PC-3 (cell line): ENCODE measurements around the gene RTF2. TPM values are rescaled to one million over a fixed set of nuclear protein-coding genes. Genes with fewer than 3 reads are reported as not detected.

Source experiments
- ATAC-seq: fragments of 200-7000 bp; cut with Tn5 transposase; 2 replicates; pipeline ENCODE4 v1.9.1; 2020; ENCODE audit warnings: mild to moderate bottlenecking, moderate library complexity
- Bru-seq: library from RNA; stranded (reverse); fragments of 400-500 nt; gene quantifications from one replicate; lab custom pipeline; 2021; lab: Mats Ljungman, UMichigan
- BruChase-seq, 2 experiments: library from RNA; stranded (reverse); fragments of 400-500 nt; gene quantifications; one replicate each; lab custom pipeline; 2021; lab: Mats Ljungman, UMichigan
- BruUV-seq: library from RNA; stranded (reverse); fragments of 400-500 nt; replicated peaks from 2 replicates; lab custom pipeline; 2021; lab: Mats Ljungman, UMichigan
- CTCF ChIA-PET: fragments of 300-600 bp; sonication (Branson Sonifier 250); formaldehyde crosslinking; loops from one replicate; lab custom pipeline; 2022; ENCODE audit warnings: antibody characterized with exemption; lab: Charles Lee
- POLR2A ChIA-PET: fragments of 300-600 bp; sonication (Branson Sonifier 250); formaldehyde crosslinking; loops from one replicate; lab custom pipeline; 2022; ENCODE audit warnings: antibody characterized with exemption; ENCODE audit not compliant: unreplicated experiment; lab: Charles Lee
- DNase-seq: peaks from one replicate; pipeline ENCODE4 v3.0.0-alpha.2; 2015
- H2AFZ ChIP-seq: fragments of 300-600 bp; sonication (generic); 2 replicates; pipeline ENCODE4 v1.6.0; 2016; ENCODE audit warnings: antibody characterized with exemption, low read length
- H3F3A ChIP-seq: fragments of 300-600 bp; sonication (generic); one replicate; pipeline ENCODE4 v1.6.0; 2017; ENCODE audit warnings: antibody characterized with exemption, low read length, control low read depth, mild to moderate bottlenecking; ENCODE audit not compliant: unreplicated experiment
- H3K27ac ChIP-seq: fragments of 300-600 bp; sonication (generic); 2 replicates; pipeline ENCODE4 v1.5.1; 2016; ENCODE audit warnings: mild to moderate bottlenecking, low read length
- H3K27me3 ChIP-seq: fragments of 300-600 bp; sonication (generic); 2 replicates; pipeline ENCODE4 v1.6.1; 2016; ENCODE audit warnings: low read length, mixed read lengths
- H3K36me3 ChIP-seq: fragments of 300-600 bp; sonication (generic); 2 replicates; pipeline ENCODE4 v1.6.1; 2016; ENCODE audit warnings: low read depth, mixed run types, low read length, mixed read lengths
- H3K4me1 ChIP-seq: fragments of 300-600 bp; sonication (generic); 2 replicates; pipeline ENCODE4 v1.5.1; 2016; ENCODE audit warnings: low read length; ENCODE audit not compliant: insufficient read depth
- H3K4me2 ChIP-seq: fragments of 300-600 bp; sonication (generic); 2 replicates; pipeline ENCODE4 v1.6.0; 2016; ENCODE audit warnings: low read length
- H3K4me3 ChIP-seq: fragments of 300-600 bp; sonication (generic); 2 replicates; pipeline ENCODE4 v1.5.1; 2016; ENCODE audit warnings: mild to moderate bottlenecking, low read length, mixed read lengths
- H3K79me2 ChIP-seq: fragments of 300-600 bp; sonication (generic); 2 replicates; pipeline ENCODE4 v1.6.1; 2017; ENCODE audit warnings: low read length, mixed read lengths
- H3K9ac ChIP-seq: fragments of 300-600 bp; sonication (generic); 2 replicates; pipeline ENCODE4 v1.6.0; 2016; ENCODE audit warnings: mild to moderate bottlenecking, low read length
- H3K9me2 ChIP-seq: fragments of 300-600 bp; sonication (generic); replicated peaks from 2 replicates; pipeline ENCODE4 v1.6.1; 2016; ENCODE audit warnings: mixed run types, low read length, mixed read lengths
- H3K9me3 ChIP-seq: fragments of 300-600 bp; sonication (generic); 2 replicates; pipeline ENCODE4 v1.6.1; 2016; ENCODE audit warnings: low read length, mixed read lengths
- H4K20me1 ChIP-seq: fragments of 300-600 bp; sonication (generic); 2 replicates; pipeline ENCODE4 v1.6.1; 2016; ENCODE audit warnings: low read length, mixed read lengths
- EZH2 ChIP-seq: fragments of 300-600 bp; sonication (generic); IDR thresholded peaks from one replicate; pipeline ENCODE4 v1.6.1; 2017; ENCODE audit warnings: antibody characterized with exemption, mild to moderate bottlenecking, low read length; ENCODE audit not compliant: unreplicated experiment
- EZH2phosphoT487 ChIP-seq: fragments of 300-600 bp; sonication (generic); IDR thresholded peaks from 2 replicates; pipeline ENCODE4 v1.6.1; 2018; ENCODE audit warnings: mild to moderate bottlenecking, antibody characterized with exemption, low read length, borderline replicate concordance
- intact Hi-C: fragments of 100-400 bp; cut with micrococcal nuclease; formaldehyde crosslinking; loops from 2 replicates; pipeline ENCODE4 v1.9.0; 2023
- long read RNA-seq: library from polyadenylated mRNA; unstranded; transcript quantifications from one replicate; pipeline ENCODE4 v2.0.0, GENCODE V29; 2021; ENCODE audit not compliant: unreplicated experiment
- total RNA-seq: library from RNA; depleted of rRNA; stranded (reverse); fragments of >200 nt; gene quantifications from 2 replicates; pipeline ENCODE4 v1.2.3, GENCODE V29; 2014; rRNA removed
- TF ChIP-seq, protein P1 (sequence below): fragments of 300-600 bp; sonication (generic); conservative IDR thresholded peaks from 2 replicates; pipeline ENCODE4 v1.5.1; 2017; ENCODE audit warnings: antibody characterized with exemption, low read depth, mild to moderate bottlenecking, low read length

The RTF2 gene, protein sequence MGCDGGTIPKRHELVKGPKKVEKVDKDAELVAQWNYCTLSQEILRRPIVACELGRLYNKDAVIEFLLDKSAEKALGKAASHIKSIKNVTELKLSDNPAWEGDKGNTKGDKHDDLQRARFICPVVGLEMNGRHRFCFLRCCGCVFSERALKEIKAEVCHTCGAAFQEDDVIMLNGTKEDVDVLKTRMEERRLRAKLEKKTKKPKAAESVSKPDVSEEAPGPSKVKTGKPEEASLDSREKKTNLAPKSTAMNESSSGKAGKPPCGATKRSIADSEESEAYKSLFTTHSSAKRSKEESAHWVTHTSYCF
- total RNA-seq (122 and 149 TPM in 2 replicates), Bru-seq, nascent RNA (percentile 88 among the genes with signal in this experiment), BruChase-seq, experiment 1, labeled RNA remaining after a 6-hour chase (percentile 85 among the genes with signal in this experiment), BruChase-seq, experiment 2, labeled RNA remaining after a 2-hour chase (percentile 85 among the genes with signal in this experiment)
- long read RNA-seq, transcript RTF2-202 (9 exons, 2,212 nt) = major isoform, 313 of 350 reads
- long read RNA-seq, partial matches to known transcripts = 27 of 350 reads
- long read RNA-seq, other reads (novel, unspliced or antisense) = 7 of 350 reads

DNA sequence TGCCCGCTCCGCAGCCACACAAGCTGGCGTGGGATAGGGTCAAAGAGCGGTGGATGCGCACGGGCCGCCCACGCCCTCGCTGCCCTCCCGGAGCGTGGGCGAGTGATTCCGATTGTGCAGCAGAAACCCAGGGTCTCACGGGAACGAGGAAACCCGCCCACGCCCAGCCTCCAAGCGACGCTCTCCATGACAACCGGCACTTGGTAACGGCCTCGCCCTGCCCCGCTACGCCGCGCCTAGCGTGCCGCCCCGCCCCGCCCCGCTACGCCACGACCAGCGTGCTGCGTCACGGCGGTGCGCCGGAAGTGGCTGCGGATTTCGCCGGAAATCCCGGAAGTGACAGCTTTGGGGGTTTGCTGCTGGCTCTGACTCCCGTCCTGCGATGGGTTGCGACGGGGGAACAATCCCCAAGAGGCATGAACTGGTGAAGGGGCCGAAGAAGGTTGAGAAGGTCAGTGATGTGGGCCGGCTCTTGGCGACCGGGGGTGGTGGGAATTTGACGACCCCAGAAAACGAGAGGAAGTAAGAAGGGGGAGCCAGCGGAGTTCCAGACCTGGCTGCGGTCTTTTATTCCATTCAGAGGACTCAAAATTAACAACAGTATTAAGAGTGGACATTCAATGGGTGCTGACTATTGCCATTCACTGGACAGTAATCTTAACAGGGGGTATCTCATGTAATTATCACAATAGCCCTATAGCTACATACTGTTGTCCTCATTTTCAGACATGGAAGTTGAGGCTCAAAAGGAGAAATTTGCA lies at the start of gene RTF2:
Gene RTF2, plus strand, starts transcription at position 312 of the 761 bp plus-strand sequence. Its CDS starts 71 bp downstream, at position 383.
- ATAC-seq (peak; percentile 100), DNase-seq (peak; percentile 97)
- Histone ChIP-seq H4K20me1 (0 out of 2 replicates have a peak, but pooled peaks cover 4% of the 10 kb centered on the region), H3K9ac (peak within 1 kb of the TSS; percentile 89), H3K9me2 (no peaks in the 10 kb centered on the region), H3K27me3 (peaks cover 3% of the 10 kb centered on the region), H3K9me3 (no peaks in the 10 kb centered on the region), H3F3A (no peaks in the 10 kb centered on the region), H3K79me2 (peaks cover 35% of the 10 kb centered on the region), H3K36me3 (peaks cover 8% of the 10 kb centered on the region; the same call in 1 of the 2 replicates), H3K4me3 (peak within 1 kb of the TSS; percentile 88), H3K4me1 (peaks cover 17% of the 10 kb centered on the region), H2AFZ (peak within 1 kb of the TSS; percentile 98), H3K27ac (no peak within 1 kb of the TSS), H3K4me2 (peak within 1 kb of the TSS; percentile 85)
- ChIA-PET CTCF (no interaction called here), POLR2A (no interaction called here)
- intact Hi-C loops = loop anchor here (2.0 kb wide), 2 partner anchors 68 to 110 kb away; partner anchors contain the start of gene FAM210B
- BruUV-seq = TSS peak; percentile 75
- TF ChIP-seq EZH2 = no peak
- no peak for TF ChIP-seq EZH2phosphoT487
- TF ChIP-seq, protein P1, sequence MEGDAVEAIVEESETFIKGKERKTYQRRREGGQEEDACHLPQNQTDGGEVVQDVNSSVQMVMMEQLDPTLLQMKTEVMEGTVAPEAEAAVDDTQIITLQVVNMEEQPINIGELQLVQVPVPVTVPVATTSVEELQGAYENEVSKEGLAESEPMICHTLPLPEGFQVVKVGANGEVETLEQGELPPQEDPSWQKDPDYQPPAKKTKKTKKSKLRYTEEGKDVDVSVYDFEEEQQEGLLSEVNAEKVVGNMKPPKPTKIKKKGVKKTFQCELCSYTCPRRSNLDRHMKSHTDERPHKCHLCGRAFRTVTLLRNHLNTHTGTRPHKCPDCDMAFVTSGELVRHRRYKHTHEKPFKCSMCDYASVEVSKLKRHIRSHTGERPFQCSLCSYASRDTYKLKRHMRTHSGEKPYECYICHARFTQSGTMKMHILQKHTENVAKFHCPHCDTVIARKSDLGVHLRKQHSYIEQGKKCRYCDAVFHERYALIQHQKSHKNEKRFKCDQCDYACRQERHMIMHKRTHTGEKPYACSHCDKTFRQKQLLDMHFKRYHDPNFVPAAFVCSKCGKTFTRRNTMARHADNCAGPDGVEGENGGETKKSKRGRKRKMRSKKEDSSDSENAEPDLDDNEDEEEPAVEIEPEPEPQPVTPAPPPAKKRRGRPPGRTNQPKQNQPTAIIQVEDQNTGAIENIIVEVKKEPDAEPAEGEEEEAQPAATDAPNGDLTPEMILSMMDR = no peak

DNA sequence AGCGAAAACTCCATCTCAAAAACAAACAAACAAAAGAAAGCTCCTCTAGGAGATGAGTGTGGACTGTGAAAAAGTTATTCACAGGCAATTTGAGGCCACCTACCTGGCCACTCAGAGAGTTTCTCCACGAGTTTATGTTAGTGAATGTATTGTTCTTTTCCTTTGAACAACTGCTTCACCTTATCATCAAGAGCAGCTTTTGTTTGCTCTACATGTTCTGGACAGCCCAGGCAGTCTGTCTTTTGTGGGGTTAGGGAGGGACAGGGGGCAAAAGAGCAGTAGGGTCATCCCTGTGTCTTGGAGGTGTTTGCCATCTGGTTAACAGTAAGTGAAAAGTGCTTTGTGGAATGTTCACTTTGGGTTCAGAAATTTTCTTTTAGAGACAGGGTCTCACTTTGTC lies 48.4 kb upstream of the RTF2 start:
- POLR2A ChIA-PET = no interaction called here
- no TSS peak for BruUV-seq
- no peaks in the 10 kb centered on the region for H3K9me3 ChIP-seq
- DNase-seq = no peak
- no peaks in the 10 kb centered on the region for H4K20me1 ChIP-seq
- TF ChIP-seq, protein P1 = no peak
- no peak for TF ChIP-seq EZH2phosphoT487
- TF ChIP-seq EZH2 = no peak
- H3F3A ChIP-seq = no peaks in the 10 kb centered on the region
- no peak for ATAC-seq
- H3K36me3 ChIP-seq = no peaks in the 10 kb centered on the region
- intact Hi-C loops = no loop called here
- no peak overlapping the region for H3K4me3 ChIP-seq
- H3K79me2 ChIP-seq = no peaks in the 10 kb centered on the region
- no peaks in the 10 kb centered on the region for H3K9me2 ChIP-seq
- no peaks in the 10 kb centered on the region for H3K27me3 ChIP-seq
- CTCF ChIA-PET = no interaction called here
- no peak overlapping the region for H3K9ac ChIP-seq
- no peak overlapping the region for H3K27ac ChIP-seq
- H2AFZ ChIP-seq = no peak overlapping the region
- H3K4me2 ChIP-seq = no peak overlapping the region
- peaks cover 36% of the 10 kb centered on the region for H3K4me1 ChIP-seq
